SKM-1 treated with dmso at 0.1 percent for 144 hours (cell line): ENCODE results near the gene KRTAP5-5.
"Not testable (repeated sequence)": the region's sequence is repeated elsewhere in the genome, so short reads cannot be mapped to it uniquely, and the experiment has no call there.

Experiments used
- DNase-seq: peaks from one replicate; lab custom pipeline; 2025; ENCODE audit not compliant: unreplicated experiment; lab: John Stamatoyannopoulos, UW

The KRTAP5-5 gene

DNA sequence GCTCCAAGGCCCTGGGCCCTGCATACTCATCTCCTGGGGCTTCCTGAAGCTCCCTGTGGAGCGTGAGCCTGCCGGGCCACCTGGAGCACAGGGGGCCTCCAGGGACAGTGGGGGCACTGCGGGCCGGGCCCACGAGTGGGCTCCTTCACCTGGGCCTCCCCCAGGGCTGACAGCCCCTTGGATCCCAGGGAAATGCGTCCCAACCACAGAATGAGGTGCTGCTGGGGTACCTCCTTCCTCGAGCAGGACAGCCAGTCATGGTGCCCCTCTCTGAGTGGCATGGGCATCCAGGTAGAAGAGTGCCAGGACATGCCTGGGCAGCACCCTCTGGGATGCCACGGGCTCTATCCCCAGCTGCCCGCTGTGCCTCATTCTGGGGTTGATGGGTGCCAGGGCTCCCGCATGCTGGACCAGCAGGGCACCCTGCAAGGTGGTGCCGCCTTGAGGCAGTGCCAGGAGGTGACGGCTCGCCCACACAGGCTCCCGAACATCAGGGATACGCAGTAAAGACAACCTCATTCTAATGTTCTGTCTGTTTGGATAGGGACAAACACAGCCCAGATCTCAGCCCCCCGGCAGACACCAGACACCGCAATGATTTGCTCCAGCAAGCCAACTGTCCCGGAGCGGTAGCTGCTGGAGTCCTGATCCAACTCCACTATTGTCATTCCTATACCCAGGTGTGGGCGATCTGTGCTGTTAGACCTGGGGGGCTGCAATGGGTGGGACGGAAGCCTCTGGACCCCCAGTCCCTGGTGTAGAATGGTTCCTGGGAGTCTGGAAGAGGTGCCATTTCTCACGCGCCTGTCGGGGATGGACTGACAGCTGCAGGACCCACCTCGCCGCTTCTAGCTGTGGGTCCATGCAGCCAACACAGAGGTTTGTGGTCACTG lies 25.8 kb downstream of the KRTAP5-5 start:
- DNase-seq = no peak

DNA sequence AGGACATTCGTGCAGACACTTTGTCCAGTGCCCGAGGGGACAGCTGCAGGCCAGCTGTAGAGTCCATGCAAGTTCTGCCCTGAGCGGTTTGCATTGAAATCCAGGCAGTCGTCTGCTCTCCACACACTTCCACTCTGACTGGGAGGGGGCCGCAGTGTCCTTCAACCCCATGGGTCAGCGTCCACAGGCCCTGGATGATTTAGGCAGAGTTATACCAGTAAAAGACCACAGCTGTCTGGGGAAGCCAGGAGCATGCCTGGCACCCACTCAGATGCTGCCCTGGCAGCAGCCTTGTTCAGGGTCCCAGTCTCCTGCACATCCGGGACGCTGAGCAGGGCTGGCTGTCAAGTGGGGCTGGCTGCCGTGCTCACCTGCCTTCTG lies 26.5 kb downstream of the KRTAP5-5 start:
- no peak for DNase-seq

DNA sequence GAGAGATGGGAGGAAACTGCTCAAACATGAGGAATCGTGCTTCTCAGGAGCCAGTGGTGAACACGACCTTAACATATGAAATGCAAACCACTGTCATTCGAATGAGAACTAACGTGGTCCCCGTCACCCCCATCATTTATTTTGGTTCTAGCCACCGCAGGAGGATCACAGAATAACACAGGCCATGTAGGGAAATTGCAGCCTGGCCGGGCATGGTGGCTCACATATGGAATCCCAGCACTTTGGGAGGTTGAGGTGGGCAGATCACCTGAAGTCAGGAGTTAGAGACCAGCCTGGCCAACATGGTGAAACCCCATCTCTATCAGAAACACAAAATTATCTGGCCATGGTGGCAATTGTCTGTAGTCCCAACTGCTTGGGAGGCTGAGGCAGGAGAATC lies 27.1 kb downstream of the KRTAP5-5 start:
- DNase-seq = no peak

DNA sequence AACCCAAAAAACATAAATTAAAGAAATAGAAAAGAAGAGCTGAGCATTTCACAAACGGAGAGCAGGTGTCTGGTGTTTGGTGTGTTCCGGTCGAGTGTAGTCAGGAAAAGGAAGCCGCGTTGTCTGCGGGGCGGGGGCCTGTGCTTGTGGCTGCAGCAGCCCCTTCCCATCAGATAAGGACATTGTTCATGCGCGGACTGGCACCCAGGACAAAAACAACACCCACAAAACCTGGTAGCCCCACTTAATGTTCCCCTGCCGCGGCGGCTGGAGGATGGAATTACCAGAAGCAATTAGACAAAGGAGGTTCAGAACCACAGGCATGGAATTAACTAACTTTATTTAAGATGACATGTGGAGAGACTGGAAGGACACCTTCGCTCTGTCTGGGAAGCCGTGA lies 29.9 kb downstream of the KRTAP5-5 start:
- no peak for DNase-seq

DNA sequence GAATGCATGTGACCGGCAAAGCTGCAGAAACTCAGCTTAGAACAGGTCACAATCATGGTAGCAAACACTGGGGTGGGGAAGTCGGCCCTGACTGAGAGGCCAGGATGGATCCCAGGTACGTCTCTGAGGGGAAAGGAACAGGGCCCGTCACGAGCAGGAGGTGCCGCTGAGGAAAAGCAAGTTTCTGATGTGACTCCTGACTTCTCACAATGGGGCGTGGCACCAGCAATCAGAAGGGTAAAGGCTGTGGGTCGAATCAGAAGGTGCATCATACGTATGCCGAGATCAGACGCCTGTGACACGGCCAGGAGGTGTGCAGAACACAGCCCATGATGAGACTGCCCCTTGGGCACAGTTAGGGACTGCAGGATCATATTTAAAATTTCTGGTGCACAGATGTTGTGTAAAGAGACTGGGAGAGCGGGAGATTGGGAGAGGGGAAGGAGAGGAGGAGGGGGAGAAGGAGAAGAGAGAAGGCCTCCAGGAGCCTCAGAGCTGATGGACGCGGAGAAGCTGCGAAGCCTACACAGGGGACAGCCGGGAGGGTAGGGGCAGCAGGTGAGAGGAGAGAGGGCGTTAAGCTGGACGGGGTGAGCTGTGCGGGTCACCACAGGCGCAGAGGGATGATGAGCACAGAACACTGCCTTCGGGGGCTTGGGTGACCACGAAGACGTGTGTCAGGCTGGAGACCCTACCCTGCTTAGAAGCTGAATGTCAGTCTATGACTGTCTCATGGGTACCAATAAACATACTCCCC lies 30.7 kb downstream of the KRTAP5-5 start:
- no peak for DNase-seq

DNA sequence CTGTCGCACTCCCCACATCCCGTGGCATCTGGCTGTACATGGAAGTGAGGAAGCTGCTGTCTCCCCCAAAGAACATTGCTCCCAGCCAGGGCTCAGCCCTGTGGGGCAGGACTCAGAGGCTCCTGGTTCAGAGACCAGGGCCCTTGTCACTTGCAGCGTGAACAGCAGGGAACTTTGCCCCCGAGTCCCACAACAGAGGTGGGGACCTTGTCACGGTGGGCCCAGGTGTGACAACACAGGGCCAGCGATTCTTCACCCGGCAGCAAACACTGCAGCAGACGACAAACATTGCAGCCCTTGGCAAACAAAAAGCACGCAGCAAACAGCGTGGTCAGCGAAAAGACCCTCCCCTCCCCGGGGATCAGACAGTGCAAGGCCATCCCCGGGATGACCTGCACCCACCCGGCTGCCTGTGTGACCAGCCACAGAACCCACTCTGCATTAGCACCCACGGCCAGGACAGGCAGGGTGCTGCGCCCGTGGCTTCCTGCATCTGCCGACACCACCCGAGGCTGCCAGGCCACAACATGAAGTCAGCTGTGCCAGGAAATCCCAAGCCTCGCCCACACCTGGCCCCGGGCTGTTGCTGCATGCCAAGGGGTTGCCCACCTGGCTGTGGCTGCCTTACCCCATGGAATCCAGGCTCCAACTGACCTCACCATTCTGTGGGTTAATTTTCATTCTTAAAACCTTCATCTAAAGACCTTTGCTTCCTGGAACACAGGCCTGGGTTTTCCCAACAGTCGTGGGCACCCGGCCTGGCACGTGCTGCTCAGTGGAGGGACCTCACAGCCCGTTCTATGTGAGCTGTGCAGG lies 32.1 kb downstream of the KRTAP5-5 start:
- DNase-seq = not testable (repeated sequence)

DNA sequence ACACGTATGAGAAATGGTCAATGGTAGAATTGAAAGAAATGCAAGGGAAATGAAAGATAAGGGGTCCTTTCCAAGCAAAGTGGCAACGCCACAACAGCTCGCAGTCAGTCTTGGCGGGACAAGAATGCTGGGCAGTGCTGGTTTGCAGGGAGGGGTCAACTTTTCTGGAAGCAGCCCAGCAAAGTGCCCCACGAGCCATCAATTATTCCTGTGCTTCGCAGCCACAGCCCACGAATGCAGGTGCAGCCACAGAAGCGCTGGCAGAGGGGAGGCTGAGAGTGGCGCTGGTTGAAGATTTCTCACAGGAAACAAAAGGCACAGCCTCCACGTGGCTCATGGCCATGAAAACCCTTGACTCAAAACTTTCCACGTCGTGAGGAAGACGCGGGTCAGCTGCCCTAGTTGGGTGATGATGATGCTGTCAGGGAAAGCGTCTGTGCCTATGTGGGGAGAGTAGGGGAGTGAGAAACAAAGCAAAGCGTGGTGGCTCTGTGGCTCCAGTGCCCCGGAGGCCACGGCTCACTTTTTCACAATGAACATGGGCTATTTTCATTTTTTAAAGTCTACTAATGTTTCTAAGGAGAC lies 33.2 kb downstream of the KRTAP5-5 start:
- DNase-seq = not testable (repeated sequence)

DNA sequence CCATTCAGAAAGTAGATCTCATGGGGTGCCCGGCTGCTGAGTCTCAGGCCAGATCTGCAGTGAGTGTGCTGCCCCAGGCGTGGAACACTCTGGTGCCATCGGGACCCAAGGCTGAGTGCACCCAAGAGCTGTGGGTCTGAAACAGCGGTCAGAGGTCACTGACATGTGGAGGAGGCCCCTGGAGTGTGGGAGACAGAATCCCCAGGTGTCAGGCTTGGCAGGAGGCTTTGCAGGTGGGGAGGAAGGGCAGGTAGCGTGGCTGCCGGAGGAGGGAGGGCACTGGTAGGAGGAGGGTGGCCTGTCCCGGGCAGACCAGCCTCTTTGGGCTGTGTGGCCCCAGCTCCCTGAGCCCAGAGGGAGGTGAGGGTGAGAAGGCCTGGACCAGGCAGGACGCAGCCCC lies 35.7 kb downstream of the KRTAP5-5 start:
- DNase-seq = no peak

DNA sequence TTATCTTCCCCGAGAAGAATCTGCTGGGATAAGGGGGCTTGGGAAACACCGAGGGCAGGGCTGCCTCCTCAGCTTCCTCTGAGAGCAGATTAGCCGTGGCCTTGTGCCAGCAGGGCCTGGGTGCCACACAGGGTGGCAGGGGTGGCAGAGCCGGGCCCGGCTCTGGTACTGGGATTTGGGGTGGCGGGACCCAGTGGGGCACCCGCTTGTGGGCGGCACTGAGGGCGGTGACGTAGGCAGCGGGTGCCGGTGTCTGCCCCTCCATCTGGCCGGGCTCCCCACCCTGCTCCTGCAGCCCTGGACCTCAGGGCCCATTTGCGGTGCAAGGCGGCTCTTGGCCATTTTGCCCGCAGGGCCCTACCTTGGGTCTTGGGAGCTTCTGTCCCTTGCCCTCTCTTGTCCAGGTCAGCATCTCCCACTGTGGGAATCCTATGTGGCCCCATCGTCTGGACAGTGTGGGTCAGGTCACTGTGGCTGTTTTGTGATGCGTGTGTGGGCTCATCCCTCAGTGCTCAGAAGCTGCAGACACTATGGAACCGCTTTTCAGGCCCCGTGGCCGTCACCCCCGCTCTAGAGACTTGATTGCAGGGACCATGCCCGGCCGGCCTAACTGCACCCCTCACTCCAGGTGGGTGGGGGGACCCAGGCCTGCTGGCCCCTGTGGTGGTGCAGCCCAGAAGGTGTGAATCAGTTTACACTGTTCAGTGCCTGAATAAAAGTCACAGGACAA lies 37.7 kb downstream of the KRTAP5-5 start:
- no peak for DNase-seq

DNA sequence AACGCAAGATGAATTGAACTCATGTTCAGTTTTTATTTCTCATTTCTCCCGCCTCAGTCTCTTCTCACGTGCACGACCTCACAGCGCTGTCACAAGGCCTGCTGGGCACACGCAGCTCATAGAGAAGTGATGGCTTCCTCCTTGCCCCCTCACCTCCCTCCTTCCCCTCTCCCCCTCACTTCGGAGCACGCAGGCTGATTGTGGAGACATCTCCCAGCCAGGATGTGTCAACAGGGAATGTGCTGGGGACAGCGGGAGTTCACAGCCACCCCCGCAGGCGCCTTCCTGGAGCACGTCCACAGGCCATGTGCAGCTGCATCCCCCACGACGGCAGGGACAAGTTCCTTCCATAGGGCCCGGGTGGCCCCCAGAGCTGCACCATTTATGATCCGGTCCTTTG lies 38.3 kb downstream of the KRTAP5-5 start:
- no peak for DNase-seq

DNA sequence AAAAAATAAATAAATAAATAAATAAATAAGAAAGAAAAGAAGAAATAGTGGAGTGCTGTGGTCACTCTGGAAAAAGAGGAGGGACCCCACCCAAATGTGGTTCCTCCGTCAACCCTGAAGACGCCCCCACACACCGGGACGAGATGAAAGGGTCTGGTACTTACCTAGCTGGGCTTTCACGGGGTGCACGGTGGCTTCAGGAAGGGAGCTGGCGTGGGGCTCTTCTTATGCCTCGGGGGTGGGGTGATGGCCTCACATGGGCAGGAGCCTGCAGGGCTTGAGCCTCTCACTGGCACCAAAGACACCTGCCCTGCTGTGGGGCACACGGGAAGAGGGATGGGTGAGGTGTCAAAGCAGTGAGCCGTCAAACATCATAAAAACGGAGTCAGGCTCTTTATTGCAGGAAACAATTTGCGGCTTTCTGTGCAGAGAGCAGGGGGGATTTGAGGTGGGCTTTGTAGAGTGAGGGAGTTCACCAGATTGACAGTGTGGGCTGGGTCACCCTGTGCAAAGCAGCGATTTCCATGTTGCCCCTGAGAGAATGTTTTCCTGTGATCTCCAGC lies 39.4 kb downstream of the KRTAP5-5 start:
- no peak for DNase-seq

DNA sequence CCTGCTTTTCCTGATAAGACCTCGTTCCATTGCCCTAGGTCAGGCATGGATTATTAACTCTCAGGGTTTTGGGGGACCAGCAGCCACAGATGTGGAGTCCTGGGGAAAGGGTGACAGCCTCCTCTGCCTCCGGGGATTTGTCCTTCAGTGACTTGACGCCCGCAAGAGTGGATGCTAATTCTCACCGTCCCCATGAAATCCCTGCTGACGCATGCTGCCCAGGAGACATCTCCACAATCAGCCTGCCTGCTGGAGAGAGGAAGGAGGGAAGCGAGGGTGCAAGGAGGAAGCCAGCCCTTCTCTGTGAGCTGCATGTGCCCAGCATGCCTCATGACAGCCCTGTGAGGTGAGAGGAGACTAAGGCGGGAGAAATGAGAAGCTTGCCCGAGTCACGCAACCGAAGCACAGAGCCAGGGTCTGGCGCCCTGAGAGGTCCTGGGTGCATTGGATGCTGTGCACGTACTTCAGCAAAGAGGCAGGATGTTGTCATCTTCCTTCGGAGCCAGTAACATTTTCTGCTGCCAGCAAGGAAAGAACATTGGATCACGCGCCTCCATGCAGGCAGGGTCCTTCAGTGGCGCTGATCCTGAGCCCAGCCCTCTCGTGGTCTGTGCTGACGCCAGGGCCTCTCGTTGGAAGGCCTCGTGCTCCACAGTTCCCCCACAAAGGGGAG lies 40.1 kb downstream of the KRTAP5-5 start:
- no peak for DNase-seq

DNA sequence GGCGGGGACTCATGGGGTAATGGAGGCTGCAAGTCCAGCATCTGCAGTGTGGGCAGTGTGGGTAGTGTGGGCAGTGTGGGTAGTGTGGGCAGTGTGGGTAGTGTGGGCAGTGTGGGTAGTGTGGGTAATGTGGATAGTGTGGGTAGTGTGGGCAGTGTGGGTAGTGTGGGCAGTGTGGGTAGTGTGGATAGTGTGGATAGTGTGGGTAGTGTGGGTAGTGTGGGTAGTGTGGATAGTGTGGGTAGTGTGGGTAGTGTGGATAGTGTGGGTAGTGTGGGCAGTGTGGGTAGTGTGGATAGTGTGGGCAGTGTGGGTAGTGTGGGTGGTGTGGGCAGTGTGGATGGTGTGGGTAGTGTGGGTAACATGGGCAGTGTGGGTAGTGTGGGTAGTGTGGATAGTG lies 40.9 kb downstream of the KRTAP5-5 start:
- DNase-seq = not testable (repeated sequence)

DNA sequence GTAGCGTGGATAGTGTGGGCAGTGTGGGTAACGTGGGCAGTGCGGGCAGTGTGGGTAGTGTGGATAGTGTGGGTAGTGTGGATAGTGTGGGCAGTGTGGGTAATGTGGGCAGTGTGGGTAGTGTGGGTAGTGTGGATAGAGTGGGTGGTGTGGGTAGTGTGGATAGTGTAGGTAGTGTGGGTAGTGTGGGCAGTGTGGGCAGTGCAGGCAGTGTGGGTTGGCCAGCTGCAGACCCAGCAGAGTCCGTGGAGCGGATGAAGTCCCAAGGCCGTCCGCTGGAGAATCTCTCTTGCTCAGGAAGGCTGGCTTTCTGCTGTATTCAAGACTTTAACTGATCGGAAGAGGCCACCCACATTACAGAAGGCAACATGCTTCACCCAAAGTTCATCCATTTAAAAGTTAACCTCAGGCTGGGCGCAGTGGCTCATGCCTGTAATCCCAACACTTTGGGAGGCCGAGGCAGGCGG lies 41.4 kb downstream of the KRTAP5-5 start:
- DNase-seq = no peak

DNA sequence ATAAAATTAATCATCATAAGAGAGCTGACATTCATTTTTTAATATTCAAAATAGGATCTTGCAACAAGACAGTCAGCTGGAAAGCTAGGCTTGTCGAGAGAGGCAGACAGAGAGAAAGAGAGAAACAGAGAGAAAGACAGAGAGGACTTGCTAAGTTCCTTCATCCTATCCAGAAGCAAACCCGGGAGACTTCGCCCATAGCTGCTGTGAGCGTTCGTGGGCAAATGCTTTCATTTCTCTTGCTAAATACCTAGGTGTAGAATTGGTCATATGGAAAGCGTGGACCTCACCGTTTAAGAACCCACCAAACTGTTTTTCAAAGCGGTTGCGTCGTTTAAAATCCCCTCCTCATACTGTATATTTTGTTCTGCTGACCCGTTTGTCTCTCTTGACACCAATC lies 42.1 kb downstream of the KRTAP5-5 start:
- DNase-seq = no peak

DNA sequence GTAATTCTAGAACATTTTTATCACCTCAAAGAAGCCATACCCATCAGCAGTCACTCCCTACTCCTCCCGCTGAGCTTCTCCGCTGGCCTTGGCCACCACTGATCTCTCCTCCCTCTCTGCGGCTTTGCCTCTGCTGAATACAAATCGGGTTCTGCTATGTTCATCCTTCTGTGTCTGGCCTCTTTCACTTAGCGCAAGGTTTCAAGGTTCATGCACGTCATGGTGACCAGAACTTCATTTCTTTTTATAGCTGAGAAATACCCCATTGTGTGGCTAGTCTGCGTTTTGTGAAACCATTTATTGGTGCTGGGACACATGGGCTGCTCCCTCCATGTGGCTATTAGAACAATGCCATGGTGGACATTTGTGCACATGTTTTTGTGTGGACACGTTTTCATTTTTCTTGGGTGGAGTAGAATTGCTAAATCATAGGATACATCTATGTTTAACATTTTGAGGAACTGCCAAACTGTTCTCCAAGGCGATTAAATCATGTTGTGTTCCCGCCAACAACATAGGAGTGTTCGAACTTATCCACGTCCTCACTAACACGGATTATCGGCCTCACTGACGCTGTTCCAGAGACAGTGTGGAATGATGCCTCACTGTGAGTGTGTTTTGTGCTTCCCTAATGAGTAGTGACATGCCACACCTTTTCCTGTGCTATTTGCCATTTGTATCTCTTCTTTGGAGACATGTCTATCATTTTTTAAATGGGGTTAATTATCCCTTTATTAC lies 43.2 kb downstream of the KRTAP5-5 start:
- no peak for DNase-seq

DNA sequence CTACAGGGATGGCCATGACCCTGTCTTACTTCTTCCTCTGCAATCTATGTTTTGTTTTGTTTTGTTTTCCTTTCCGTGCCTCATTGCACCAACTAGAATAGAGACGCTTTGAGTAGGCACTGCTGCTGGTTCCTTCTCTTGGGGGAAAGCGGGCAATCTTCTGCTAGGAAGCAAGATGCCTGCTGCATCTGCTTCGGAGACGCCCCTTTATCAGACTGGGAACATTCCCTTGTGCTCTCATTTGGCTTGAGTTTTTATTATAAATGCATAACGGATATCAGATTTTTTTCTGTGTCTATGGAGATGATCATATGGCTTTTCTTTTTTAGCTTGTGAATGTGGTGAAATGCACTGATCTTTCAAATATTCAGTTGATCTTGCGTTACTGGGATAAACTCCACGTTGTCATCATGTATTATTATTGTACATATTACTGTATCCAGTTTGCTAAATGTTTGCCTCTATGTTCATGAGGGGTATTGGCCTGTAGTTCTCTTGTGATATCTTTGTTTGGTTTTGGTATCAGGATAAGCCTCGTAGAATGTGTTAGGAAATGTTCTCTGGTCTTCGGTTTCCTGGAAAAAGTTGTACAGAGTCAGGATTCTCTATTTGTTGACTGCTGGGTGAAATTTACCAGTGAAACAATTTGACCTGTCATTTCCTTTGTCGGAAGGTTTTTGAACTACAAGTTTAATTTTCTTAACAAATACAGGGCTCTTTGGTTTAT lies 44.0 kb downstream of the KRTAP5-5 start:
- no peak for DNase-seq
